Ascending aorta (tissue), 2 donors: Measurements from ENCODE around the gene CCDC97. TPM values are rescaled to one million over a fixed set of nuclear protein-coding genes. Genes with fewer than 3 reads are reported as not detected.
A peak's percentile ranks its signal among the peaks of the same experiment; 100 is the strongest.

Source experiments
- DNase-seq, 2 donors: peaks; one replicate each; pipeline ENCODE4 v3.0.0-alpha.2; 2019; ENCODE audit warnings: low spot score in 2 of 2
- H3K27ac ChIP-seq, 2 donors: fragments of 200-600 bp; sonication (generic); one replicate each; pipeline ENCODE4 v1.5.1; 2016 to 2017; ENCODE audit warnings: mild to moderate bottlenecking in 1 of 2
- H3K27me3 ChIP-seq: fragments of 200-600 bp; sonication (generic); one replicate; pipeline ENCODE4 v1.5.1; 2017
- H3K36me3 ChIP-seq, 2 donors: fragments of 200-600 bp; sonication (generic); one replicate each; pipeline ENCODE4 v1.5.1; 2016
- H3K4me1 ChIP-seq, 2 donors: fragments of 200-600 bp; sonication (generic); one replicate each; pipeline ENCODE4 v1.5.1; 2016 to 2017; ENCODE audit warnings: mild to moderate bottlenecking in 1 of 2
- H3K4me3 ChIP-seq, 2 donors: fragments of 200-600 bp; sonication (generic); one replicate each; pipeline ENCODE4 v1.5.1; 2016 to 2017; ENCODE audit warnings: mild to moderate bottlenecking in 1 of 2
- H3K9me3 ChIP-seq, 2 donors: fragments of 200-600 bp; sonication (generic); one replicate each; pipeline ENCODE4 v1.5.1; 2016
- intact Hi-C: fragments of 100-400 bp; cut with DNase I; formaldehyde crosslinking; loops from one replicate; pipeline ENCODE4 v1.15.1; 2023
- total RNA-seq: library from RNA; depleted of rRNA; stranded (reverse); fragments of >200 nt; gene quantifications from one replicate; pipeline ENCODE4 v1.1.0, GENCODE V29; 2016
- TF ChIP-seq, protein P1 (sequence below), 3 experiments: fragments of 200-600 bp in 2 of 3; fragments of 450-650 bp in 1 of 3; sonication (generic) in 2 of 3; IDR thresholded peaks; one replicate each; pipeline ENCODE4 v1.5.1; 2016 to 2019; ENCODE audit warnings: antibody characterized with exemption in 3 of 3, mild to moderate bottlenecking in 1 of 3, moderate library complexity in 1 of 3

CCDC97 gene
- total RNA-seq, 1 donor from 2014 or later: 18.4 TPM

GRCh38 chr19:41309180-41310032 is 566 bp upstream of the CCDC97 start:
- H3K4me1 ChIP-seq: peaks cover 8 to 19% of the 10 kb centered on the region in 2 donors

DNA sequence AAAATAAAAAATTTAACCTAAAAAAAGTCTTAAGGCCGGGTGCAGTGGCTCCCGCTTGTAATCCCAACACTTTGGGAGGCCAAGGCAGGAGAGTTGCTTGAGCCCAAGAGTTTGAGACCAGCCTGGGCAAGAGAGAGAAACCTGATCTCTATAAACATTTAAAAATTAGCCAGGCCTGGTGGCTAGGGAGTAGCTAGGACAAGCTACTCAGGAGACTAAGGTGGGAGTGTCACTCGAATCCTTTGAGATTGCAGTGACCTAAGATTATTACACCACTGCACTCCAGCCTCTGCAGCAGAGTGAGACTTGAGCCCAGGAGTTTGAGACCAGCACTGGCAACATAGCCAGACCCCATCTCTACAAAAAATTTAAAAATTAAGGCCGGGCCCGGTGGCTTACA is 1.1 kb downstream of the CCDC97 start:
- peak overlapping the region; percentile 93 to 96 for H3K27ac ChIP-seq
- H3K4me1 ChIP-seq: peaks cover 8 to 19% of the 10 kb centered on the region in 2 donors
- peaks cover 23 to 43% of the 10 kb centered on the region in 2 donors for H3K36me3 ChIP-seq
- no peaks in the 10 kb centered on the region for H3K27me3 ChIP-seq
- H3K4me3 ChIP-seq: peak overlapping the region; percentile 55 to 86
- DNase-seq: no peak
- intact Hi-C loops: no loop called here
- no peaks in the 10 kb centered on the region for H3K9me3 ChIP-seq
- TF ChIP-seq, protein P1, sequence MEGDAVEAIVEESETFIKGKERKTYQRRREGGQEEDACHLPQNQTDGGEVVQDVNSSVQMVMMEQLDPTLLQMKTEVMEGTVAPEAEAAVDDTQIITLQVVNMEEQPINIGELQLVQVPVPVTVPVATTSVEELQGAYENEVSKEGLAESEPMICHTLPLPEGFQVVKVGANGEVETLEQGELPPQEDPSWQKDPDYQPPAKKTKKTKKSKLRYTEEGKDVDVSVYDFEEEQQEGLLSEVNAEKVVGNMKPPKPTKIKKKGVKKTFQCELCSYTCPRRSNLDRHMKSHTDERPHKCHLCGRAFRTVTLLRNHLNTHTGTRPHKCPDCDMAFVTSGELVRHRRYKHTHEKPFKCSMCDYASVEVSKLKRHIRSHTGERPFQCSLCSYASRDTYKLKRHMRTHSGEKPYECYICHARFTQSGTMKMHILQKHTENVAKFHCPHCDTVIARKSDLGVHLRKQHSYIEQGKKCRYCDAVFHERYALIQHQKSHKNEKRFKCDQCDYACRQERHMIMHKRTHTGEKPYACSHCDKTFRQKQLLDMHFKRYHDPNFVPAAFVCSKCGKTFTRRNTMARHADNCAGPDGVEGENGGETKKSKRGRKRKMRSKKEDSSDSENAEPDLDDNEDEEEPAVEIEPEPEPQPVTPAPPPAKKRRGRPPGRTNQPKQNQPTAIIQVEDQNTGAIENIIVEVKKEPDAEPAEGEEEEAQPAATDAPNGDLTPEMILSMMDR (IDR thresholded peaks at IDR 0.05): no peak

More at GRCh38 chr19:41309180-41310032, 566 bp upstream of the CCDC97 start:
- no peak for DNase-seq
- Histone ChIP-seq H3K4me3 (peak overlapping the region; percentile 55 to 86), H3K27ac (peak overlapping the region; percentile 93 to 96), H3K36me3 (peaks cover 37 to 46% of the 10 kb centered on the region in 2 donors), H3K27me3 (no peaks in the 10 kb centered on the region), H3K9me3 (no peaks in the 10 kb centered on the region)
- intact Hi-C loops: loop anchor here (1.0 to 10.0 kb wide), 6 partner anchors 14 to 768 kb away; partner anchors contain the start of gene ZNF574
- TF ChIP-seq, protein P1 (IDR thresholded peaks at IDR 0.05): no peak

- H3K27ac ChIP-seq: peak overlapping the region in 1 of 2 donors; percentile 96
- DNase-seq: no peak
These were observed 1.6 kb downstream of the CCDC97 start for GRCh38 chr19:41311613-41312012.

DNA sequence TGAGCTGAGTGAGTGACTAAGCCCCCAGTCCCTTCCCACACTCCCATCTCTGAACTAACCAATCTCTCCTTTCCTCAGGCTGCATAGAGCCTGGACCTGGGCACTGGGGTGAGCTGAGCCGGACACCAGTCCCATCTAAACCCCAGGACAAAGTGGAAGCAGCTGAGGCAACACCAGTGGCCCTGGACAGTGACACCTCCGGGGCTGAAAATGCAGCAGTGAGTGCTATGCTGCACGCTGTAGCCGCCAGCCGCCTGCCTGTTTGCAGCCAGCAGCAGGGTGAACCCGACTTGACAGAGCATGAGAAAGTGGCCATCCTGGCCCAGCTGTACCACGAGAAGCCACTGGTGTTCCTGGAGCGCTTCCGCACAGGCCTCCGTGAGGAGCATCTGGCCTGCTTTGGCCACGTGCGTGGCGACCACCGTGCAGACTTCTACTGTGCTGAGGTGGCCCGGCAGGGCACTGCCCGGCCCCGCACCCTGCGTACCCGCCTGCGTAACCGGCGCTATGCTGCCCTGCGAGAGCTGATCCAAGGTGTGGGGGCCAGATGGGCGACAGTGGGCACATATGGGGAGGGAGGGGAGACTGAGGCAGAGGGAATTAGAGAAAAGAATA is 6.4 kb downstream of the CCDC97 start:
- peaks cover 57 to 83% of the 10 kb centered on the region in 2 donors for H3K36me3 ChIP-seq
- intact Hi-C loops: no loop called here
- no peaks in the 10 kb centered on the region for H3K27me3 ChIP-seq
- H3K4me3 ChIP-seq: no peak overlapping the region
- TF ChIP-seq, protein P1 (IDR thresholded peaks at IDR 0.05): no peak
- H3K9me3 ChIP-seq: no peaks in the 10 kb centered on the region
- DNase-seq: no peak
- no peak overlapping the region for H3K27ac ChIP-seq
- peaks cover 2% of the 10 kb centered on the region in 2 donors for H3K4me1 ChIP-seq

More at GRCh38 chr19:41311613-41312012, 1.6 kb downstream of the CCDC97 start:
- intact Hi-C loops: no loop called here
- Histone ChIP-seq H3K27me3 (no peaks in the 10 kb centered on the region), H3K4me3 (peak overlapping the region in 1 of 2 donors; percentile 86), H3K9me3 (no peaks in the 10 kb centered on the region), H3K36me3 (peaks cover 21 to 43% of the 10 kb centered on the region in 2 donors), H3K4me1 (peaks cover 8 to 19% of the 10 kb centered on the region in 2 donors)
- TF ChIP-seq, protein P1 (IDR thresholded peaks at IDR 0.05): no peak

DNA sequence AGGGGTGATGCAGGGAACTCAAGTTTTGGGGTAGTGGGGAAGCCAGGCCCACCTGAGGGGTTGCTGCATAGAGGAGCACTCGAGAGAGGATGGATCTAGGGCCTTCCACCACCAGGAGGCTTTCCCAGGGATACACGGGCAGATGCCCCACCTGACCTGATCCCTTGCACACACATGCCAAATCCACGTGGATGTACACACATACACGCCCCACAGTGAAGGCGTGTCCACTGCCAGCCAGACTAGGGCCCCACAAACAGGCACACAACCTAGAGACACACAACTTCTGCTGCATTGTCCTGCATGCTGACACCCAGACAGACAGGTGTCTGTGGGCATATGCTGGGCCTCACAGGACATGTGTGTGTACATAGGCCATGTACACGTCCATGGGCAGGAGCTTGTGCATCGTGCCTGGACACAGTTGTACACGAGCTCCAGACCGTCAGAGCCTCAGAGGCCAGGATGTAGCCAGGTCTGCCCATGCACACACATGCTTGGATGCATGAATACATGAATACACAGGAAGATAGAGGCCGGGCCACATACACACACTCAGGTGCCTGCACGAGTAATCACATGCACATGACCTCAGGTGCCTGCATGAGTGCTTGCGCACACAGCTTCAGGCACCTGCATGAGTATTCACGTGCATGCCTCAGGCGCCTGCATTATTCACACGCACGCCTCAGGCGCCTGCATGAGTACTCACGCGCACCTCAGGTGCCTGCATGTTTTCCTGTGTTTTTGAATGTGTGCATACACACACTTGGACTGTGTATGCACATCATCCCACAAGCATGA is 8.9 kb downstream of the CCDC97 start:
- TF ChIP-seq, protein P1 (IDR thresholded peaks at IDR 0.05): no peak
- no peaks in the 10 kb centered on the region for H3K27me3 ChIP-seq
- no peak overlapping the region for H3K27ac ChIP-seq
- H3K4me1 ChIP-seq: peaks cover 16 to 24% of the 10 kb centered on the region in 2 donors
- intact Hi-C loops: no loop called here
- no peak for DNase-seq
- peaks cover 50 to 71% of the 10 kb centered on the region in 2 donors for H3K36me3 ChIP-seq
- no peak overlapping the region for H3K4me3 ChIP-seq
- no peaks in the 10 kb centered on the region for H3K9me3 ChIP-seq
